GM18519 (cell line): ENCODE measurements around the gene DDHD1.

Experiments used
- ATAC-seq: cut with Tn5 transposase; IDR thresholded peaks from one replicate; pipeline ENCODE4 v1.9.1; 2021; ENCODE audit warnings: mild to moderate bottlenecking, moderate library complexity; ENCODE audit not compliant: unreplicated experiment, low FRiP score

DDHD1 gene

GRCh38 chr14:53035336-53036210, 117.5 kb downstream of the DDHD1 start:
- no peak for ATAC-seq

GRCh38 chr14:53034688-53035230, 118.4 kb downstream of the DDHD1 start:
- ATAC-seq = no peak

GRCh38 chr14:53034036-53034435, 119.1 kb downstream of the DDHD1 start:
- ATAC-seq = no peak

- no peak for ATAC-seq
Observed at GRCh38 chr14:53032838-53033390, 120.2 kb downstream of the DDHD1 start.

- no peak for ATAC-seq
Observed at GRCh38 chr14:53032161-53032803, 120.8 kb downstream of the DDHD1 start.

- no peak for ATAC-seq
Observed at GRCh38 chr14:53027562-53027961, 125.6 kb downstream of the DDHD1 start.

- no peak for ATAC-seq
Observed at GRCh38 chr14:53027041-53027440, 126.1 kb downstream of the DDHD1 start.

GRCh38 chr14:53023325-53023724, 129.8 kb downstream of the DDHD1 start:
- ATAC-seq = no peak

GRCh38 chr14:53022593-53022992, 130.5 kb downstream of the DDHD1 start:
- no peak for ATAC-seq

GRCh38 chr14:53020193-53020932, 132.8 kb downstream of the DDHD1 start:
- no peak for ATAC-seq

GRCh38 chr14:53019406-53019805, 133.7 kb downstream of the DDHD1 start:
- ATAC-seq = no peak

- no peak for ATAC-seq
Observed at GRCh38 chr14:53017837-53018236, 135.3 kb downstream of the DDHD1 start.

GRCh38 chr14:53016919-53017318, 136.2 kb downstream of the DDHD1 start:
- no peak for ATAC-seq

- no peak for ATAC-seq
Observed at GRCh38 chr14:53016491-53016890, 136.6 kb downstream of the DDHD1 start.

- ATAC-seq = no peak
Observed at GRCh38 chr14:53011053-53011462, 142.1 kb downstream of the DDHD1 start.

GRCh38 chr14:53010193-53011040, 142.7 kb downstream of the DDHD1 start:
- ATAC-seq = no peak

GRCh38 chr14:53006931-53007562, 146.1 kb downstream of the DDHD1 start:
- ATAC-seq = no peak

- no peak for ATAC-seq
Observed at GRCh38 chr14:53004976-53005375, 148.1 kb downstream of the DDHD1 start.

GRCh38 chr14:53003776-53004175, 149.3 kb downstream of the DDHD1 start:
- ATAC-seq = no peak
